ENCODE data around the gene SEPTIN12. TPM values are rescaled to one million over a fixed set of nuclear protein-coding genes. Genes with fewer than 3 reads are reported as not detected.

SEPTIN12 gene
- total RNA-seq, 2 donors from 2014 or later: 10.8 TPM; not detected in 1

GRCh38 chr16:4755687-4756086 is 32.5 kb downstream of the SEPTIN12 start:
- peaks cover 17 to 27% of the 10 kb centered on the region in 2 donors for H3K36me3 ChIP-seq
- 84% methylated on average over 6 of the region's 6 CpGs for WGBS

GRCh38 chr16:4754865-4755264 is 33.3 kb downstream of the SEPTIN12 start:
- no peak overlapping the region for H3K27ac ChIP-seq
- no peak overlapping the region for H3K4me3 ChIP-seq
- H3K27me3 ChIP-seq (replicated peaks; ENCODE audit: insufficient read depth): no peaks in the 10 kb centered on the region
- over 99% methylated on average over 4 of the region's 4 CpGs for WGBS
- DNase-seq (ENCODE audit: low spot score): no peak
- TF ChIP-seq CTCF (IDR thresholded peaks at IDR 0.05) (no peak), POLR2AphosphoS5 (IDR thresholded peaks at IDR 0.05) (no peak), POLR2A (IDR thresholded peaks at IDR 0.05) (no peak)
- H3K4me1 ChIP-seq (replicated peaks): no peaks in the 10 kb centered on the region
- no peaks in the 10 kb centered on the region for H3K9me3 ChIP-seq
- H3K36me3 ChIP-seq: peaks cover 10 to 20% of the 10 kb centered on the region in 2 donors
- intact Hi-C loops (cut with DNase I): no loop called here

More at GRCh38 chr16:4755687-4756086, 32.5 kb downstream of the SEPTIN12 start:
- H3K27me3 ChIP-seq (replicated peaks; ENCODE audit: insufficient read depth): no peaks in the 10 kb centered on the region
- intact Hi-C loops (cut with DNase I): no loop called here
- H3K4me3 ChIP-seq: no peak overlapping the region
- no peaks in the 10 kb centered on the region for H3K9me3 ChIP-seq
- no peak overlapping the region for H3K27ac ChIP-seq
- no peaks in the 10 kb centered on the region for H3K4me1 ChIP-seq (replicated peaks)
- TF ChIP-seq POLR2A (IDR thresholded peaks at IDR 0.05) (no peak), CTCF (IDR thresholded peaks at IDR 0.05) (no peak), POLR2AphosphoS5 (IDR thresholded peaks at IDR 0.05) (peak; percentile 28)
- no peak for DNase-seq (ENCODE audit: low spot score)

GRCh38 chr16:4753227-4753626 is 34.9 kb downstream of the SEPTIN12 start:
- peaks cover 10 to 20% of the 10 kb centered on the region in 2 donors for H3K36me3 ChIP-seq
- H3K4me3 ChIP-seq: no peak overlapping the region
- DNase-seq (ENCODE audit: low spot score): no peak
- no peaks in the 10 kb centered on the region for H3K27me3 ChIP-seq (replicated peaks; ENCODE audit: insufficient read depth)
- no peaks in the 10 kb centered on the region for H3K4me1 ChIP-seq (replicated peaks)
- intact Hi-C loops (cut with DNase I): no loop called here
- 89% methylated on average over 11 of the region's 11 CpGs for WGBS
- no peak for TF ChIP-seq POLR2AphosphoS5 (IDR thresholded peaks at IDR 0.05)
- TF ChIP-seq CTCF (IDR thresholded peaks at IDR 0.05): no peak
- TF ChIP-seq POLR2A (IDR thresholded peaks at IDR 0.05): no peak
- no peak overlapping the region for H3K27ac ChIP-seq
- no peaks in the 10 kb centered on the region for H3K9me3 ChIP-seq

GRCh38 chr16:4752351-4753100 is 35.6 kb downstream of the SEPTIN12 start:
- TF ChIP-seq POLR2A (IDR thresholded peaks at IDR 0.05) (no peak), POLR2AphosphoS5 (IDR thresholded peaks at IDR 0.05) (no peak), CTCF (IDR thresholded peaks at IDR 0.05) (no peak)
- DNase-seq (ENCODE audit: low spot score): no peak
- no peaks in the 10 kb centered on the region for H3K4me1 ChIP-seq (replicated peaks)
- 92% methylated on average over 44 of the region's 44 CpGs for WGBS
- H3K27me3 ChIP-seq (replicated peaks; ENCODE audit: insufficient read depth): no peaks in the 10 kb centered on the region
- peaks cover 10 to 20% of the 10 kb centered on the region in 2 donors for H3K36me3 ChIP-seq
- H3K4me3 ChIP-seq: no peak overlapping the region
- intact Hi-C loops (cut with DNase I): no loop called here
- H3K27ac ChIP-seq: no peak overlapping the region
- no peaks in the 10 kb centered on the region for H3K9me3 ChIP-seq

GRCh38 chr16:4750896-4751295 is 37.2 kb downstream of the SEPTIN12 start:
- no peaks in the 10 kb centered on the region for H3K27me3 ChIP-seq (replicated peaks; ENCODE audit: insufficient read depth)
- H3K9me3 ChIP-seq: no peaks in the 10 kb centered on the region
- no peak overlapping the region for H3K27ac ChIP-seq
- H3K36me3 ChIP-seq: peaks cover 10 to 20% of the 10 kb centered on the region in 2 donors
- WGBS: 84% methylated on average over 8 of the region's 8 CpGs
- TF ChIP-seq POLR2AphosphoS5 (IDR thresholded peaks at IDR 0.05) (no peak), CTCF (IDR thresholded peaks at IDR 0.05) (no peak), POLR2A (IDR thresholded peaks at IDR 0.05) (no peak)
- DNase-seq (ENCODE audit: low spot score): no peak
- no peaks in the 10 kb centered on the region for H3K4me1 ChIP-seq (replicated peaks)
- intact Hi-C loops (cut with DNase I): no loop called here
- no peak overlapping the region for H3K4me3 ChIP-seq

Data from prostate gland (tissue), 2 donors.